ENCODE data around the gene HLA-DOA. TPM values are rescaled to one million over a fixed set of nuclear protein-coding genes. Genes with fewer than 3 reads are reported as not detected.

The HLA-DOA gene
- total RNA-seq, 2 donors from 2014 or later, result 2.0 to 83.3 TPM

GRCh38 chr6:32960563-32960962, 48.8 kb downstream of the HLA-DOA start:
- Histone ChIP-seq H3K4me3 (no peak overlapping the region), H3K4me1 (peaks cover 19% of the 10 kb centered on the region), H3K36me3 (replicated peaks in 1 of 2; ENCODE audit: insufficient read depth in 1 of 2, low read depth in 2 of 2) (no peaks in the 10 kb centered on the region), H3K9me3 (no peaks in the 10 kb centered on the region), H3K27ac (no peak overlapping the region), H3K27me3 (no peaks in the 10 kb centered on the region)
- intact Hi-C loops (cut with DNase I), result no loop called here
- TF ChIP-seq CTCF (IDR thresholded peaks at IDR 0.05) (no peak), POLR2A (IDR thresholded peaks at IDR 0.05) (no peak)
- no peak for ATAC-seq
- 82 to 92% methylated on average over 5 of the region's 5 CpGs for WGBS, 2 donors
- no peak for DNase-seq

- TF ChIP-seq CTCF (IDR thresholded peaks at IDR 0.05) (no peak), POLR2A (IDR thresholded peaks at IDR 0.05) (no peak)
- intact Hi-C loops (cut with DNase I), result no loop called here
- H3K36me3 ChIP-seq (replicated peaks in 1 of 2; ENCODE audit: insufficient read depth in 1 of 2, low read depth in 2 of 2), result no peaks in the 10 kb centered on the region
- peaks cover 22% of the 10 kb centered on the region for H3K4me1 ChIP-seq
- H3K9me3 ChIP-seq, result no peaks in the 10 kb centered on the region
- H3K27me3 ChIP-seq, result no peaks in the 10 kb centered on the region
- no peak overlapping the region for H3K4me3 ChIP-seq
- no peak for DNase-seq
- H3K27ac ChIP-seq, result no peak overlapping the region
- ATAC-seq, result no peak
- WGBS, 2 donors, result 83 to 86% methylated on average over 2 of the region's 2 CpGs
Measured at GRCh38 chr6:32956176-32956575, 53.2 kb downstream of the HLA-DOA start.

GRCh38 chr6:32954986-32955802, 54.2 kb downstream of the HLA-DOA start:
- intact Hi-C loops (cut with DNase I), result no loop called here
- Histone ChIP-seq H3K27ac (peak overlapping the region; percentile 19 to 36 (median 27)), H3K36me3 (replicated peaks in 1 of 2; ENCODE audit: insufficient read depth in 1 of 2, low read depth in 2 of 2) (no peaks in the 10 kb centered on the region), H3K9me3 (no peaks in the 10 kb centered on the region), H3K27me3 (no peaks in the 10 kb centered on the region), H3K4me1 (peaks cover 22% of the 10 kb centered on the region), H3K4me3 (no peak overlapping the region)
- DNase-seq, result peak; percentile 64 to 79 (median 70)
- peak in 6 of 7 experiments; percentile 20 to 62 (median 54) for TF ChIP-seq CTCF (IDR thresholded peaks at IDR 0.05)
- TF ChIP-seq POLR2A (IDR thresholded peaks at IDR 0.05), result no peak
- ATAC-seq, result peak; percentile 19
- 8 to 20% methylated on average over 3 of the region's 3 CpGs for WGBS, 2 donors

GRCh38 chr6:32954267-32954666, 55.1 kb downstream of the HLA-DOA start:
- Histone ChIP-seq H3K4me1 (peaks cover 22% of the 10 kb centered on the region), H3K27ac (no peak overlapping the region), H3K36me3 (replicated peaks in 1 of 2; ENCODE audit: insufficient read depth in 1 of 2, low read depth in 2 of 2) (no peaks in the 10 kb centered on the region), H3K4me3 (no peak overlapping the region), H3K9me3 (no peaks in the 10 kb centered on the region), H3K27me3 (no peaks in the 10 kb centered on the region)
- intact Hi-C loops (cut with DNase I), result no loop called here
- ATAC-seq, result no peak
- DNase-seq, result no peak
- WGBS, 2 donors, result 81 to 91% methylated on average over 4 of the region's 4 CpGs
- TF ChIP-seq CTCF (IDR thresholded peaks at IDR 0.05) (no peak), POLR2A (IDR thresholded peaks at IDR 0.05) (no peak)

Other genes with a start within 250 kb of the HLA-DOA start
- not detected for gene HLA-DQB2, start 246.1 kb downstream of the HLA-DOA start, total RNA-seq
- gene HLA-DOB, start 192.6 kb downstream of the HLA-DOA start, total RNA-seq, result not detected
- 10 to 100 TPM in 1 of 2 donors, 1 to 10 TPM in 1; 5.2 to 13.8 TPM for gene TAP2, start 170.9 kb downstream of the HLA-DOA start, total RNA-seq
- gene PSMB8, start 165.5 kb downstream of the HLA-DOA start, total RNA-seq, result 10 to 100 TPM in 1 of 2 donors, 1 to 10 TPM in 1; 9.9 to 24.1 TPM
- gene TAP1, start 155.9 kb downstream of the HLA-DOA start, total RNA-seq, result 10 to 100 TPM in 1 of 2 donors, 1 to 10 TPM in 1; 7.9 to 12.2 TPM
- 10 to 100 TPM in 1 of 2 donors, 1 to 10 TPM in 1; 4.6 to 14.5 TPM for gene PSMB9, start 155.4 kb downstream of the HLA-DOA start, total RNA-seq
- 10 to 100 TPM in 1 of 2 donors, 1 to 10 TPM in 1; 3.0 to 14.3 TPM for gene HLA-DMB, start 68.6 kb downstream of the HLA-DOA start, total RNA-seq
- gene HLA-DMA, start 56.5 kb downstream of the HLA-DOA start, total RNA-seq, result 10 to 100 TPM; 15.8 to 26.7 TPM
- gene BRD2, start 41.0 kb downstream of the HLA-DOA start, total RNA-seq, result 100 to 1,000 TPM in 1 of 2 donors, 10 to 100 TPM in 1; 99.1 to 171 TPM
- gene HLA-DPA1, start 64.1 kb upstream of the HLA-DOA start, total RNA-seq, result 10 to 100 TPM; 10.5 to 81.7 TPM
- gene HLA-DPB1, start 66.4 kb upstream of the HLA-DOA start, total RNA-seq, result 10 to 100 TPM; 41.2 to 52.4 TPM
- 1 to 10 TPM in 1 of 2 donors, under 1 TPM in 1; 0.78 to 2.3 TPM for gene COL11A2, start 182.9 kb upstream of the HLA-DOA start, total RNA-seq
- 10 to 100 TPM; 17.1 to 21.0 TPM for gene RXRB, start 191.1 kb upstream of the HLA-DOA start, total RNA-seq
- gene SLC39A7, start 191.3 kb upstream of the HLA-DOA start, total RNA-seq, result 10 to 100 TPM; 57.3 to 67.9 TPM
- gene HSD17B8, start 195.1 kb upstream of the HLA-DOA start, total RNA-seq, result 10 to 100 TPM; 19.1 to 29.1 TPM
- gene RING1, start 198.9 kb upstream of the HLA-DOA start, total RNA-seq, result 10 to 100 TPM; 11.2 to 28.3 TPM

Data from body of pancreas (tissue), 4 donors.